Measurements from ENCODE around the gene LHCGR. TPM values are rescaled to one million over a fixed set of nuclear protein-coding genes. Genes with fewer than 3 reads are reported as not detected.

The LHCGR gene
- total RNA-seq, 1 donor from 2014 or later = not detected

- no peak for DNase-seq (ENCODE audit: low spot score)
- H3K4me3 Mint-ChIP-seq (ENCODE audit: unreplicated experiment) = no peak overlapping the region
These were observed 15.9 kb upstream of the LHCGR start for GRCh38 chr2:48771241-48772014.

DNA sequence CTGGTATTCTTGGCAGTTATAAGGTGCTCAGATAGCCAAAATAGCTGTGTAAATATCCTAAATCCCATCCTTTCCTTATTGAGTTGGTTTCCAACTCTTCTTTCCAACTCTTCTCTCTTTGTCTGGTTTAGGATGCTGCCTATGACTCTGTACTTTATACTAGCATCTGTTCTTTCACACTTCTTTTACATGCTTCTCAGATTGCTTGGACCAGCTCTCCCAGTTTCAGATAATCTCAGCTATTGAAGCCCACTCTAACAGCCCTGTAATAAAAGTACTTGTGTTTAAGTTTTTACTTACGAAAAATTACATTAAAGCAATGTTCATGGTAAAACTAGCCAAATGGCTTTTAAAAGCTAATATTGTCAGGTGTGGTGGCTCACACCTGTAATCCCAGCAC is 14.7 kb upstream of the LHCGR start:
- Mint-ChIP-seq H3K36me3 (ENCODE audit: low read depth, unreplicated experiment) (no peaks in the 10 kb centered on the region), H3K27me3 (ENCODE audit: unreplicated experiment) (peaks cover 3% of the 10 kb centered on the region), H3K4me3 (ENCODE audit: unreplicated experiment) (no peak overlapping the region), H3K4me1 (ENCODE audit: unreplicated experiment) (peaks cover 2% of the 10 kb centered on the region), H3K9me3 (ENCODE audit: unreplicated experiment) (no peaks in the 10 kb centered on the region), H3K27ac (ENCODE audit: unreplicated experiment) (no peak overlapping the region)
- DNase-seq (ENCODE audit: low spot score) = no peak
- TF ChIP-seq, protein P1, sequence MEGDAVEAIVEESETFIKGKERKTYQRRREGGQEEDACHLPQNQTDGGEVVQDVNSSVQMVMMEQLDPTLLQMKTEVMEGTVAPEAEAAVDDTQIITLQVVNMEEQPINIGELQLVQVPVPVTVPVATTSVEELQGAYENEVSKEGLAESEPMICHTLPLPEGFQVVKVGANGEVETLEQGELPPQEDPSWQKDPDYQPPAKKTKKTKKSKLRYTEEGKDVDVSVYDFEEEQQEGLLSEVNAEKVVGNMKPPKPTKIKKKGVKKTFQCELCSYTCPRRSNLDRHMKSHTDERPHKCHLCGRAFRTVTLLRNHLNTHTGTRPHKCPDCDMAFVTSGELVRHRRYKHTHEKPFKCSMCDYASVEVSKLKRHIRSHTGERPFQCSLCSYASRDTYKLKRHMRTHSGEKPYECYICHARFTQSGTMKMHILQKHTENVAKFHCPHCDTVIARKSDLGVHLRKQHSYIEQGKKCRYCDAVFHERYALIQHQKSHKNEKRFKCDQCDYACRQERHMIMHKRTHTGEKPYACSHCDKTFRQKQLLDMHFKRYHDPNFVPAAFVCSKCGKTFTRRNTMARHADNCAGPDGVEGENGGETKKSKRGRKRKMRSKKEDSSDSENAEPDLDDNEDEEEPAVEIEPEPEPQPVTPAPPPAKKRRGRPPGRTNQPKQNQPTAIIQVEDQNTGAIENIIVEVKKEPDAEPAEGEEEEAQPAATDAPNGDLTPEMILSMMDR (IDR thresholded peaks at IDR 0.05; ENCODE audit: unreplicated experiment) = no peak

More at GRCh38 chr2:48771241-48772014, 15.9 kb upstream of the LHCGR start:
- H3K4me1 Mint-ChIP-seq (ENCODE audit: unreplicated experiment) = peaks cover 2% of the 10 kb centered on the region
- no peak overlapping the region for H3K27ac Mint-ChIP-seq (ENCODE audit: unreplicated experiment)
- no peaks in the 10 kb centered on the region for H3K36me3 Mint-ChIP-seq (ENCODE audit: low read depth, unreplicated experiment)
- TF ChIP-seq, protein P1 (IDR thresholded peaks at IDR 0.05; ENCODE audit: unreplicated experiment) = no peak
- H3K9me3 Mint-ChIP-seq (ENCODE audit: unreplicated experiment) = no peaks in the 10 kb centered on the region
- H3K27me3 Mint-ChIP-seq (ENCODE audit: unreplicated experiment) = peaks cover 1% of the 10 kb centered on the region

- DNase-seq (ENCODE audit: low spot score) = no peak
- Mint-ChIP-seq H3K4me3 (ENCODE audit: unreplicated experiment) (no peak overlapping the region), H3K4me1 (ENCODE audit: unreplicated experiment) (peaks cover 2% of the 10 kb centered on the region), H3K27me3 (ENCODE audit: unreplicated experiment) (peaks cover 3% of the 10 kb centered on the region), H3K27ac (ENCODE audit: unreplicated experiment) (no peak overlapping the region), H3K9me3 (ENCODE audit: unreplicated experiment) (no peaks in the 10 kb centered on the region), H3K36me3 (ENCODE audit: low read depth, unreplicated experiment) (no peaks in the 10 kb centered on the region)
- TF ChIP-seq, protein P1 (IDR thresholded peaks at IDR 0.05; ENCODE audit: unreplicated experiment) = no peak
These were observed 13.1 kb upstream of the LHCGR start for GRCh38 chr2:48768669-48769068.

- Mint-ChIP-seq H3K9me3 (ENCODE audit: unreplicated experiment) (no peaks in the 10 kb centered on the region), H3K27ac (ENCODE audit: unreplicated experiment) (no peak overlapping the region), H3K27me3 (ENCODE audit: unreplicated experiment) (peaks cover 3% of the 10 kb centered on the region), H3K36me3 (ENCODE audit: low read depth, unreplicated experiment) (no peaks in the 10 kb centered on the region), H3K4me3 (ENCODE audit: unreplicated experiment) (no peak overlapping the region), H3K4me1 (ENCODE audit: unreplicated experiment) (peaks cover 2% of the 10 kb centered on the region)
- TF ChIP-seq, protein P1 (IDR thresholded peaks at IDR 0.05; ENCODE audit: unreplicated experiment) = no peak
- DNase-seq (ENCODE audit: low spot score) = no peak
These were observed 11.8 kb upstream of the LHCGR start for GRCh38 chr2:48767330-48767729.

DNA sequence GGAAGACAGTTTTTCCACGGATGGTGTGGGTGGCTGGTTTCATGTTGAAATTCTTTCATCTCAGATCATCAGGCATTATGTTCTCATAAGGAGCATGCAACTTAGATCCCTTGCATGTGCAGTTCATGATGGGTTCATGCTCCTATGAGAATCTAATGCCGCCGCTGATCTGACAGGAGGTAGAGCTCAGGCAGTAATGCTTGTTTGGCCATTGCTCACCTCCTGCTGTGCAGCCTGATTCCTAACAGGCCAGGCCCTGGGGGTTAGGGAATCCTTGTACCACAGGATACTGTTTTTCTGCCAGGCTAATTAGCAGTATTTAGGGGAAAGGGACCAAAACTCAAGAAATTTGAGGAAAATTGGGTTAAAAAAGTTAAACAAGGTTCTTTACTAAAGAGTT is 5.3 kb upstream of the LHCGR start:
- TF ChIP-seq, protein P1 (IDR thresholded peaks at IDR 0.05; ENCODE audit: unreplicated experiment) = no peak
- H3K27ac Mint-ChIP-seq (ENCODE audit: unreplicated experiment) = no peak overlapping the region
- no peaks in the 10 kb centered on the region for H3K4me1 Mint-ChIP-seq (ENCODE audit: unreplicated experiment)
- H3K4me3 Mint-ChIP-seq (ENCODE audit: unreplicated experiment) = no peak overlapping the region
- no peaks in the 10 kb centered on the region for H3K36me3 Mint-ChIP-seq (ENCODE audit: low read depth, unreplicated experiment)
- no peaks in the 10 kb centered on the region for H3K9me3 Mint-ChIP-seq (ENCODE audit: unreplicated experiment)
- DNase-seq (ENCODE audit: low spot score) = no peak
- H3K27me3 Mint-ChIP-seq (ENCODE audit: unreplicated experiment) = peaks cover 2% of the 10 kb centered on the region

All from endothelial cell (in vitro differentiated cells).